B cell (primary cell): ENCODE results near the gene PLEKHG4B. TPM values are rescaled to one million over a fixed set of nuclear protein-coding genes. Genes with fewer than 3 reads are reported as not detected.

Experiments
- ATAC-seq: fragments of 200-7000 bp; cut with Tn5 transposase; one replicate; pipeline ENCODE4 v1.10.0; 2021; ENCODE audit warnings: low read depth, mild to moderate bottlenecking, moderate number of reproducible peaks, moderate library complexity
- CTCF ChIA-PET: fragments of 350-600 bp; sonication (Branson Sonifier 250); formaldehyde crosslinking; loops from one replicate; lab custom pipeline; 2021; ENCODE audit warnings: antibody characterized with exemption, inconsistent platforms; lab: Charles Lee
- POLR2A ChIA-PET: fragments of 350-600 bp; sonication (Branson Sonifier 250); formaldehyde crosslinking; loops from one replicate; lab custom pipeline; 2021; ENCODE audit warnings: antibody characterized with exemption; lab: Charles Lee
- DNase-seq: peaks from one replicate; pipeline ENCODE4 v3.0.0; 2013
- H2AFZ ChIP-seq: 2 replicates; pipeline ENCODE4 v1.6.1; 2012; ENCODE audit warnings: mild to moderate bottlenecking, low read depth, low read length; ENCODE audit not compliant: insufficient read depth, poor library complexity, severe bottlenecking
- H3K27ac ChIP-seq, 2 donors: 1 replicate in 1 of 2; 2 replicates in 1 of 2; pipeline ENCODE4 v1.5.1; 2012 to 2013; ENCODE audit warnings: low read length in 2 of 2, mild to moderate bottlenecking in 2 of 2, moderate library complexity in 1 of 2
- H3K27me3 ChIP-seq, 4 experiments: fragments of 200-600 bp in 1 of 4; sonication (generic) in 1 of 4; replicated peaks in 1 of 4; 1 replicate in 2 of 4; 2 replicates in 2 of 4; pipeline versions ENCODE4 v1.6.1 to v1.7.0; 2013 to 2016; ENCODE audit warnings: low read length in 3 of 4, mild to moderate bottlenecking in 2 of 4, mixed read lengths in 1 of 4, moderate library complexity in 1 of 4; ENCODE audit not compliant: insufficient read depth in 4 of 4, control insufficient read depth in 3 of 4; ENCODE audit errors: control extremely low read depth in 1 of 4
- H3K36me3 ChIP-seq, 2 experiments: replicated peaks in 1 of 2; 1 replicate in 1 of 2; 2 replicates in 1 of 2; pipeline versions ENCODE4 v1.6.1 to v1.7.1; 2013; ENCODE audit warnings: low read length in 1 of 2; ENCODE audit not compliant: insufficient read depth in 2 of 2, control insufficient read depth in 1 of 2; ENCODE audit errors: control extremely low read depth in 1 of 2, extremely low read depth in 1 of 2
- H3K4me1 ChIP-seq, 2 donors: fragments of 200-600 bp in 1 of 2; sonication (generic) in 1 of 2; 1 replicate in 1 of 2; 2 replicates in 1 of 2; pipeline versions ENCODE4 v1.5.1 to v1.6.1; 2013 to 2017; ENCODE audit warnings: low read length in 2 of 2; ENCODE audit not compliant: control insufficient read depth in 2 of 2, insufficient read depth in 2 of 2
- H3K4me2 ChIP-seq: replicated peaks from 2 replicates; pipeline ENCODE3; 2012; ENCODE audit warnings: mild to moderate bottlenecking, low read depth, low read length; ENCODE audit not compliant: poor library complexity, severe bottlenecking
- H3K4me3 ChIP-seq, 5 experiments: fragments of 200-600 bp in 1 of 5; sonication (generic) in 1 of 5; 1 replicate in 3 of 5; 2 replicates in 2 of 5; pipeline versions ENCODE4 v1.5.1 to v1.7.0; 2011 to 2016; ENCODE audit warnings: low read length in 4 of 5, mild to moderate bottlenecking in 4 of 5, low read depth in 2 of 5, control low read depth in 1 of 5, moderate library complexity in 1 of 5; ENCODE audit not compliant: insufficient read depth in 1 of 5; ENCODE audit errors: control extremely low read depth in 1 of 5, extremely low read depth in 1 of 5
- H3K79me2 ChIP-seq: fragments of 200-600 bp; sonication (generic); one replicate; pipeline ENCODE4 v1.6.0; 2016; ENCODE audit warnings: low read length; ENCODE audit not compliant: control insufficient read depth, insufficient read depth
- H3K9ac ChIP-seq: fragments of 200-600 bp; sonication (generic); 2 replicates; pipeline ENCODE4 v1.6.1; 2017; ENCODE audit warnings: mild to moderate bottlenecking, low read length, moderate library complexity
- H3K9me3 ChIP-seq, 3 donors: one replicate each; pipeline versions ENCODE4 v1.6.1 to v1.7.1; 2013; ENCODE audit warnings: low read length in 2 of 3; ENCODE audit not compliant: control insufficient read depth in 2 of 3, insufficient read depth in 1 of 3; ENCODE audit errors: control extremely low read depth in 1 of 3
- H4K20me1 ChIP-seq: 2 replicates; pipeline ENCODE4 v1.6.0; 2012; ENCODE audit warnings: mild to moderate bottlenecking, low read length; ENCODE audit not compliant: insufficient read depth, control insufficient read depth, poor library complexity, severe bottlenecking
- H3K27ac Mint-ChIP-seq: one replicate; pipeline ENCODE4 v1.8.0; 2021; ENCODE audit warnings: mixed read lengths
- H3K27me3 Mint-ChIP-seq: one replicate; pipeline ENCODE4 v1.8.0; 2021; ENCODE audit warnings: mixed read lengths
- H3K4me1 Mint-ChIP-seq: one replicate; pipeline ENCODE4 v1.8.0; 2021; ENCODE audit warnings: mixed read lengths
- H3K4me3 Mint-ChIP-seq: one replicate; pipeline ENCODE4 v1.8.0; 2021; ENCODE audit warnings: mixed read lengths
- H3K9me3 Mint-ChIP-seq: one replicate; pipeline ENCODE4 v1.8.0; 2022; ENCODE audit warnings: mixed read lengths; ENCODE audit not compliant: insufficient read depth
- CTCF ChIP-seq: fragments of 200-600 bp; IDR thresholded peaks from one replicate; pipeline ENCODE4 v1.8.0; 2022; ENCODE audit warnings: antibody characterized with exemption, mild to moderate bottlenecking
- EZH2 ChIP-seq: IDR thresholded peaks from 2 replicates; pipeline ENCODE4 v1.6.1; 2012; ENCODE audit warnings: borderline replicate concordance, low read depth, mild to moderate bottlenecking, moderate library complexity, low read length; ENCODE audit not compliant: insufficient read depth, poor library complexity, severe bottlenecking
- WGBS: methylation state at CpG from one replicate; pipeline ENCODE4 v1.1.5; 2013; ENCODE audit warnings: missing lambda C conversion rate; ENCODE audit not compliant: insufficient coverage; 5-methylcytosine and 5-hydroxymethylcytosine counted together
- intact Hi-C: fragments of 100-400 bp; cut with micrococcal nuclease; formaldehyde crosslinking; loops from one replicate; pipeline ENCODE4 v1.10.0; 2022
- polyA plus RNA-seq: library from polyadenylated mRNA; depleted of rRNA; stranded (reverse); fragments of >200 nt; gene quantifications from 2 replicates; pipeline ENCODE4 v1.2.3, GENCODE V29; 2012
- total RNA-seq, 2 donors: library from RNA; stranded (reverse); fragments of 120-200 nt in 1 of 2; gene quantifications; 1 replicate in 1 of 2; 2 replicates in 1 of 2; pipeline versions ENCODE4 v1.2.3 to v1.2.4, GENCODE V29; 2013 to 2022

The PLEKHG4B gene
- total and polyA plus RNA-seq, 2 donors (not counting 1 experiment from before 2014, with no cell fraction given) = not detected

- H3K36me3 ChIP-seq = no peaks in the 10 kb centered on the region
- CTCF ChIA-PET = no interaction called here
- Mint-ChIP-seq H3K4me1 (no peaks in the 10 kb centered on the region), H3K27ac (no peak overlapping the region), H3K9me3 (no peaks in the 10 kb centered on the region), H3K4me3 (no peak overlapping the region), H3K27me3 (peaks cover 33% of the 10 kb centered on the region)
- WGBS = 34% methylated on average over 4 of the region's 6 CpGs
- no peaks in the 10 kb centered on the region for H3K79me2 ChIP-seq
- no peaks in the 10 kb centered on the region for H3K9me3 ChIP-seq
- H3K4me3 ChIP-seq = no peak overlapping the region
- DNase-seq (no peak), ATAC-seq (no peak)
- H2AFZ ChIP-seq = no peak overlapping the region
- no peak overlapping the region for H3K27ac ChIP-seq
- TF ChIP-seq EZH2 = no peak
- TF ChIP-seq CTCF = no peak
- H3K27me3 ChIP-seq = no peaks in the 10 kb centered on the region
- no peaks in the 10 kb centered on the region for H4K20me1 ChIP-seq
- H3K9ac ChIP-seq = no peak overlapping the region
- H3K4me2 ChIP-seq = no peak overlapping the region
- H3K4me1 ChIP-seq = no peaks in the 10 kb centered on the region
- intact Hi-C loops = no loop called here
- POLR2A ChIA-PET = no interaction called here
These were observed 49.7 kb upstream of the PLEKHG4B start for GRCh38 chr5:42250-42649.

- H3K4me3 Mint-ChIP-seq = no peak overlapping the region
- WGBS = 32% methylated on average over 2 of the region's 2 CpGs
- CTCF ChIA-PET = no interaction called here
These were observed 43.8 kb upstream of the PLEKHG4B start for GRCh38 chr5:48192-48591.

More at GRCh38 chr5:48192-48591, 43.8 kb upstream of the PLEKHG4B start:
- H3K27ac Mint-ChIP-seq = no peak overlapping the region
- H3K27me3 Mint-ChIP-seq = peaks cover 34% of the 10 kb centered on the region
- H3K4me2 ChIP-seq = no peak overlapping the region
- TF ChIP-seq EZH2 (no peak), CTCF (no peak)
- H4K20me1 ChIP-seq = no peaks in the 10 kb centered on the region
- no peaks in the 10 kb centered on the region for H3K79me2 ChIP-seq
- no peaks in the 10 kb centered on the region for H3K36me3 ChIP-seq
- peaks cover 2% of the 10 kb centered on the region for H3K4me1 Mint-ChIP-seq
- no peak overlapping the region for H3K4me3 ChIP-seq
- H2AFZ ChIP-seq = no peak overlapping the region
- H3K9ac ChIP-seq = no peak overlapping the region
- no peaks in the 10 kb centered on the region for H3K9me3 Mint-ChIP-seq
- no peaks in the 10 kb centered on the region for H3K4me1 ChIP-seq
- H3K27ac ChIP-seq = no peak overlapping the region
- ATAC-seq (no peak), DNase-seq (no peak)
- POLR2A ChIA-PET = no interaction called here
- peaks cover 0 to 19% (median 4%) of the 10 kb centered on the region in 4 experiments for H3K27me3 ChIP-seq
- peaks cover 0 to 22% (median 0%) of the 10 kb centered on the region in 3 donors for H3K9me3 ChIP-seq
- intact Hi-C loops = no loop called here
